HG03064 (cell line): ENCODE measurements around the gene NTHL1.

Source experiments
- ATAC-seq: cut with Tn5 transposase; IDR thresholded peaks from one replicate; pipeline ENCODE4 v1.9.1; 2021; ENCODE audit warnings: low read depth; ENCODE audit not compliant: unreplicated experiment

NTHL1 gene

GRCh38 chr16:1998360-1998835 is 49.2 kb downstream of the NTHL1 start:
- no peak for ATAC-seq

DNA sequence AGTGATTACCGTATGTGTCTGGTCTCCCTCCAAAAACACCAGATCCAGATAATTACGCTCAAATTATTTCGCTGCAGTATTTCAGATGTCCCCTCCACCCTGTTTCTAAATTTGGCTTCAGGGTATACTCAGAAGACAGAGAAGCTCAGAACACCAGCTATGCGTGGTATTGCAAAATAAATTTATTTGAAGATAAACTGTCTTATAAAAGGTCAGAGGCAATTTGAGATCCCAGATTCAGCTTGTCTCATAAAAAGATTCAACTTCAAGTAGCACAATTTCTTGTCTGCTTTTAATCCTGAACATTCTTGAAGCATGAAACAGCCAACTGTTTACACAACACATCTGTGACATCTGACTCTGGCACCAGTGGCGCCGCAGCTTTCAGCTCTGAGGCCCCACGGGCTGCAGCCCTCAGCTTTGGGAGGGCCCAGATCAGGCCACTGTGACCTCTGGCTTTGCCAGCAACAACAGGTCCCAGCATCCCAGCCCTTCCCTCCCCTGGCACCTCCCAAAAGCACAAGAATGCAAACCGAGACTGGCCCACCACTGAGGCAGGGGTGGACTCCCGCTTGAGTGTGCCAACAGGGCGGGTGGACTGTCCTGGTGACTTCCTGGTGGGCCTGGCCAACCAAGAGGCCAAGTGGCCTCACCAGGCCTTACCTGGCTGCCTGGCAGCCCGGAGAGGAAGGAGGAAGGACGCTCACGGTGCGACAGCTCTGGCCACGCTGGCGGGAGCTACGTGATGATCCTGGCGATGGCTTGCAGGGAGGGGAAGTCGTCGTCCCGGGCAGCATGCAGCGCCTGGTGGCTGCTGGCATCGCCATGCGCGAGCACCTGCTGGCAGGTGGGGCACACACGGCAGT is 49.9 kb downstream of the NTHL1 start:
- ATAC-seq: no peak

DNA sequence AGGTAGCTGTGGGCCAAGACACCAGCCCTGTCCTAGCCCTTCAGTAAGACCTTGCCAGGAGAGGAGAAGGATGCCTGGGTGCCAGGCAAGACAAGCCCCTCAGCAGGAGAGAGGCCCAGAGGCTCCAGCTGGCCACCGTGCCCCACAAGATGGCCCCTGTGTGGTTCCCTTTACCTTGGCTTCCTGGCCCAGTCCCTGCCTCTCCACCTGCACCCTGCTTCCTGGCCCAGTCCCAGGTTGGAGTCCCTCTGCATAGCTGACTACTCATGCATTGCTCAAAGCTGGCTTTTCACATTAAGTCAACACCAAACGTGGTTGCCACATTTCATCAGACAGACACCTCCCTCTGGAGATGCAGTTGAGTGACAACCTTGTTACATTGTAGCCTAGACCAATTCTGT is 53.9 kb downstream of the NTHL1 start:
- no peak for ATAC-seq

GRCh38 chr16:1992704-1993317 is 54.8 kb downstream of the NTHL1 start:
- ATAC-seq: no peak

GRCh38 chr16:1991948-1992703 is 55.5 kb downstream of the NTHL1 start:
- ATAC-seq: peak; percentile 42

GRCh38 chr16:1991588-1991947 is 56.1 kb downstream of the NTHL1 start:
- ATAC-seq: no peak

- no peak for ATAC-seq
Observed at GRCh38 chr16:1991135-1991551, 56.5 kb downstream of the NTHL1 start.

DNA sequence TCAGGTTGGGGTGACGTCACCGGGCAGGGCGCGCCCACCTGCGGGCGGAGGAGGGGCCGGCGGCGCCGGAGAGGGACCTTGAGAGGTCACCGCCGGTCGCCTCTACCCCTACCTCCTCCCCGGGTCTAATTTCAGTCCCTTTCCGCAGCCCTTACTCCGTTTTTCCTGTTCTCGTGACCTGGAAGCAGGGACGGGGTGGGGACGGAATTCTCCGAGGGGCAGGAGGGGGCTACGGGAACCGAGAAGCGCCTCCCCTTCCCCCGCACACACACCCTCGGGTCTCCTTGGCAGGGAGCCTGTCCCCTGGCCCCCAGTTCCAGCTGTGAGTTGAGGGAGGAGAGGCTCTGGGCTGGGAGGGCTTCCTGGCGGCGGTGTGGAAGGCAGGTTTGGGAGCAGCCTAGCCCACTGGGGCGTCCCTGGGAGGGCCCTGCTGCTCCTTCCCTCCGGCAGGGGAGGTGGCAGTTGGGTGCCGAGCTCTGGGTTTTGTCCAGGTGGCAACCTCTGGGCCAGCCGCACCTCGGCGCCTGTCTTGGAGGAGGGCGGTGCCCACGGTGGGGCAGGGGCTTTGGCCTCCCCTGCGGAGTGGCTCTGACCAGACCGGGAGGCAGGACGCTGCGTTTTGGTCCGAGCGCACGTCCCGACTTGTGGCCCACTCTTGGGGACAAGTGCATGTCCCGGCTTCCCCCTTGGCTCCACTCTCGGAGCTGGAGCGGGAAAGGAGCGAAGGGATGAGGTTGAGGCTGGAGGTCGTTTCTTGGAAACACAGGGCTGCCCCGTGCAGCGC is 57.1 kb downstream of the NTHL1 start:
- no peak for ATAC-seq

- no peak for ATAC-seq
Observed at GRCh38 chr16:1990101-1990350, 57.6 kb downstream of the NTHL1 start.
